HL-60 (cell line): Measurements from ENCODE around the gene SEC14L5.

Experiments
- DNase-seq, 2 experiments: peaks; one replicate each; pipeline ENCODE4 v3.0.0-alpha.2; 2010 to 2020; ENCODE audit warnings: low read depth in 1 of 2, low spot score in 1 of 2
- H3K27ac ChIP-seq: fragments of 250-450 bp; sonication (Bioruptor Pico); replicated peaks from 2 replicates; pipeline ENCODE4 v1.5.1; 2020; ENCODE audit warnings: mild to moderate bottlenecking, moderate library complexity
- H3K27me3 ChIP-seq: fragments of 250-450 bp; sonication (Bioruptor Pico); 2 replicates; pipeline ENCODE4 v1.5.1; 2021; ENCODE audit warnings: mild to moderate bottlenecking, moderate library complexity; ENCODE audit not compliant: insufficient read depth, poor library complexity, severe bottlenecking
- H3K4me3 ChIP-seq: replicated peaks from 2 replicates; pipeline ENCODE4 v1.5.1; 2011; ENCODE audit warnings: mild to moderate bottlenecking, control low read depth, low read length; ENCODE audit not compliant: insufficient read depth
- GABPA ChIP-seq: IDR thresholded peaks from 2 replicates; pipeline ENCODE4 v1.6.1; 2012; ENCODE audit warnings: low read depth
- POLR2AphosphoS5 ChIP-seq: IDR thresholded peaks from 2 replicates; pipeline ENCODE4 v1.6.1; 2012; ENCODE audit warnings: low read depth
- SPI1 ChIP-seq: IDR thresholded peaks from 2 replicates; pipeline ENCODE4 v1.6.1; 2012; ENCODE audit warnings: low read depth, mild to moderate bottlenecking, borderline replicate concordance
- TF ChIP-seq, protein P1 (sequence below): IDR thresholded peaks from 2 replicates; pipeline ENCODE4 v1.6.1; 2012; ENCODE audit warnings: low read depth; ENCODE audit not compliant: insufficient replicate concordance
- TF ChIP-seq, protein P2 (sequence below): IDR thresholded peaks from one replicate; pipeline ENCODE4 v1.5.1; 2011; ENCODE audit warnings: low read length, control low read depth, inconsistent platforms; ENCODE audit not compliant: insufficient read depth

Gene SEC14L5

DNA sequence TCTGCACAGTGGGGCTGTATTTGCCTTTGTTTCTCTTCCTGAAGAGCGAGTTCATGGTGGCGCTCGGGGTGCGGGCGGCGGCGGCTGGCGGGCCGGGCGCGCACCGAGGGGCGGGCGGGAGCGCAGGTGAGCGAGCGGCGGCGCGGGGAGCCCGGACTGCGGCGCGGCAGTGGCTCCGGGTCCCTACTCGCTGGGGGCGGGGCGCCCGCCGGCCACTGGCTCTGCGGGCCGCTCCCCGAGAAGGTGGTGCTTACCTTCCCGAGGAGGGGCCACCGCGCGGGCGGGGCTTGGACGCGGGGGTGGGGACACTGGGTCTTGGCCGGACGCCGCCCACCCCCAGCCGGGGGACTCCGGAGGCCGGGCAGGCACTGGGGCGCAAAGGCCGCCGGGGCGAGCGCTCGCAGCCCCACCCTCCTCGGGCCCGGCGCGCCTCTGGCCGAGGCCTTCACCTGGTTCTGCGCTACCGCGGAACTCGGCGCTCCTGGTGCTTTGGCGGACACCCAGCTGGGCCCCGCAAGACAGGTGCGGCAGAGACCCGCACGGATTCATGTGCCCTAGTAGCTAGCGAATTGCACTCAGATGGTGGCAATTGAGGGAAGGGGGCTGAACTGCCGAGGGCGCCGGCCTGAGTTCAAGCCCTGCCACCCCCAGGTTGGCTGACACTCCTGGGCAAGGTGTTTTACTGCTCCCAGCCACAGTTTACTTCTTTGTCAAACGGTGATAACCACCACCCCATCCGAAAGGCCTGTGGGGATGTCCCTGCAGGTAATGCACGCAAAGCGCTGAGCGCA is 20.9 kb upstream of the SEC14L5 start, which contains the start of gene PPL:
Gene PPL, minus strand, starts transcription at position 158 of the 791 bp plus-strand sequence. Its CDS starts 103 bp downstream, at position 55.
- TF ChIP-seq, protein P1, sequence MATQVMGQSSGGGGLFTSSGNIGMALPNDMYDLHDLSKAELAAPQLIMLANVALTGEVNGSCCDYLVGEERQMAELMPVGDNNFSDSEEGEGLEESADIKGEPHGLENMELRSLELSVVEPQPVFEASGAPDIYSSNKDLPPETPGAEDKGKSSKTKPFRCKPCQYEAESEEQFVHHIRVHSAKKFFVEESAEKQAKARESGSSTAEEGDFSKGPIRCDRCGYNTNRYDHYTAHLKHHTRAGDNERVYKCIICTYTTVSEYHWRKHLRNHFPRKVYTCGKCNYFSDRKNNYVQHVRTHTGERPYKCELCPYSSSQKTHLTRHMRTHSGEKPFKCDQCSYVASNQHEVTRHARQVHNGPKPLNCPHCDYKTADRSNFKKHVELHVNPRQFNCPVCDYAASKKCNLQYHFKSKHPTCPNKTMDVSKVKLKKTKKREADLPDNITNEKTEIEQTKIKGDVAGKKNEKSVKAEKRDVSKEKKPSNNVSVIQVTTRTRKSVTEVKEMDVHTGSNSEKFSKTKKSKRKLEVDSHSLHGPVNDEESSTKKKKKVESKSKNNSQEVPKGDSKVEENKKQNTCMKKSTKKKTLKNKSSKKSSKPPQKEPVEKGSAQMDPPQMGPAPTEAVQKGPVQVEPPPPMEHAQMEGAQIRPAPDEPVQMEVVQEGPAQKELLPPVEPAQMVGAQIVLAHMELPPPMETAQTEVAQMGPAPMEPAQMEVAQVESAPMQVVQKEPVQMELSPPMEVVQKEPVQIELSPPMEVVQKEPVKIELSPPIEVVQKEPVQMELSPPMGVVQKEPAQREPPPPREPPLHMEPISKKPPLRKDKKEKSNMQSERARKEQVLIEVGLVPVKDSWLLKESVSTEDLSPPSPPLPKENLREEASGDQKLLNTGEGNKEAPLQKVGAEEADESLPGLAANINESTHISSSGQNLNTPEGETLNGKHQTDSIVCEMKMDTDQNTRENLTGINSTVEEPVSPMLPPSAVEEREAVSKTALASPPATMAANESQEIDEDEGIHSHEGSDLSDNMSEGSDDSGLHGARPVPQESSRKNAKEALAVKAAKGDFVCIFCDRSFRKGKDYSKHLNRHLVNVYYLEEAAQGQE: no peak
- no peak for TF ChIP-seq SPI1
- no peak for TF ChIP-seq POLR2AphosphoS5
- TF ChIP-seq, protein P2, sequence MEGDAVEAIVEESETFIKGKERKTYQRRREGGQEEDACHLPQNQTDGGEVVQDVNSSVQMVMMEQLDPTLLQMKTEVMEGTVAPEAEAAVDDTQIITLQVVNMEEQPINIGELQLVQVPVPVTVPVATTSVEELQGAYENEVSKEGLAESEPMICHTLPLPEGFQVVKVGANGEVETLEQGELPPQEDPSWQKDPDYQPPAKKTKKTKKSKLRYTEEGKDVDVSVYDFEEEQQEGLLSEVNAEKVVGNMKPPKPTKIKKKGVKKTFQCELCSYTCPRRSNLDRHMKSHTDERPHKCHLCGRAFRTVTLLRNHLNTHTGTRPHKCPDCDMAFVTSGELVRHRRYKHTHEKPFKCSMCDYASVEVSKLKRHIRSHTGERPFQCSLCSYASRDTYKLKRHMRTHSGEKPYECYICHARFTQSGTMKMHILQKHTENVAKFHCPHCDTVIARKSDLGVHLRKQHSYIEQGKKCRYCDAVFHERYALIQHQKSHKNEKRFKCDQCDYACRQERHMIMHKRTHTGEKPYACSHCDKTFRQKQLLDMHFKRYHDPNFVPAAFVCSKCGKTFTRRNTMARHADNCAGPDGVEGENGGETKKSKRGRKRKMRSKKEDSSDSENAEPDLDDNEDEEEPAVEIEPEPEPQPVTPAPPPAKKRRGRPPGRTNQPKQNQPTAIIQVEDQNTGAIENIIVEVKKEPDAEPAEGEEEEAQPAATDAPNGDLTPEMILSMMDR: no peak
- no peak for TF ChIP-seq GABPA
- Histone ChIP-seq H3K27me3 (peaks cover 30% of the 10 kb centered on the region), H3K4me3 (peak within 1 kb of the TSS; percentile 26), H3K27ac (no peak within 1 kb of the TSS)
- no peak for DNase-seq

DNA sequence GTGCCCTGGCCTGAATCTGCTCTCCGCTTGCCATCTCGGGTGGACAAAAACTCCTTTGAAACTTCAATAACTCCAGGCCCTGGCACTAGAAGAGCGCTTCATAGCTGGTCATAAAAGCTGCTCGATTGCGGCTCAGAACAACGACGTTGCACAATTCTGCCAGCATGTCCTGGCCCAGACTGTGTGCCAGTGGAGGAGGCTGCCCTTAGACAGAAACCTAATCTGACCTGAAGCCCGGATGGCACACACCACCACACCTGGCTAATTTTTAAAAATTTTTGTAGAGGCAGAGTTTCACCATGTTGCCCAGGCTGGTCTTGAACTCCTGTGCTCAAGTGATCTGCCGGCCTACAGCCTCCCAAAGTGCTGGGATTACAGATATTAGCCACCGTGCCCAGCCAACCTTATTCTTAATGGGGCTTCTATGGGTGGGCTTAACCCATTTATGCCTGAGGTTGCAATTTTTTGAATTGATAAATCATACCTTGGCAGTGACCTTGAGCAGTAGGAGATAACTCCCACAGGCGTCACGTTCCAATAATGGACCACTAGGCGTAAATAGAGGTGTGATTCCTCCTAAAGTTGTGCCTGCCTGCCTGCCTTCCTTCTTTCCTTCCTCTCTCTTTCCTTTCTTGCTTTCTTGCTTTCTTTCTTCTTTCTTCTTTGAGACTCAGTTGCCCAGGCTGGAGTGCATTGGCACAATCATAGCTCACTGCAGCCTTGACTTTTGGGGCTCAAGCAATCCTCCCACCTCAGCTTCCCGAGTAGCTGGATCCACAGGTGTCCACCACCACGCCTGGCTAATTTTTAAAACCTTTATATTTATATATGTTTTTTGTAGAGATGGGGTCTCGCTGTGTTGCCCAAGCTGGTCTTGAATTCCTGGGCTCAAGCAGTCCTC is 20.1 kb upstream of the SEC14L5 start:
- no peak overlapping the region for H3K4me3 ChIP-seq
- DNase-seq: no peak
- H3K27ac ChIP-seq: no peak overlapping the region

GRCh38 chr16:4938683-4939030 is 19.5 kb upstream of the SEC14L5 start:
- TF ChIP-seq GABPA (no peak), POLR2AphosphoS5 (no peak), SPI1 (no peak)
- TF ChIP-seq, protein P2: no peak
- TF ChIP-seq, protein P1: no peak
- H3K27me3 ChIP-seq: peaks cover 30% of the 10 kb centered on the region
- no peak overlapping the region for H3K27ac ChIP-seq
- H3K4me3 ChIP-seq: no peak overlapping the region
- no peak for DNase-seq

More for the DNA sequence above, 20.1 kb upstream of the SEC14L5 start:
- TF ChIP-seq GABPA (no peak), POLR2AphosphoS5 (no peak)
- TF ChIP-seq, protein P1: no peak
- TF ChIP-seq, protein P2: no peak
- H3K27me3 ChIP-seq: peaks cover 30% of the 10 kb centered on the region
